Caco-2 (cell line): ENCODE data around the gene RFX5. TPM values are rescaled to one million over a fixed set of nuclear protein-coding genes. Genes with fewer than 3 reads are reported as not detected.

Experiments used
- BruUV-seq: library from RNA; stranded (reverse); fragments of 400-500 nt; replicated peaks from 2 replicates; lab custom pipeline; 2021; lab: Mats Ljungman, UMichigan
- CTCF ChIA-PET: fragments of 300-600 bp; sonication (Branson Sonifier 250); formaldehyde crosslinking; loops from one replicate; lab custom pipeline; 2022; ENCODE audit warnings: antibody characterized with exemption; lab: Charles Lee
- POLR2A ChIA-PET: fragments of 300-600 bp; sonication (Branson Sonifier 250); formaldehyde crosslinking; loops from one replicate; lab custom pipeline; 2022; ENCODE audit warnings: antibody characterized with exemption; lab: Charles Lee
- DNase-seq, 2 experiments: peaks; one replicate each; pipeline versions ENCODE4 v3.0.0 to v3.0.0-alpha.2; 2020 to 2022
- H3K27me3 ChIP-seq: replicated peaks from 2 replicates; pipeline ENCODE4 v1.6.0; 2011; ENCODE audit warnings: low read length; ENCODE audit not compliant: control insufficient read depth, insufficient read depth
- H3K36me3 ChIP-seq: 2 replicates; pipeline ENCODE4 v1.5.1; 2011; ENCODE audit warnings: low read length; ENCODE audit not compliant: control insufficient read depth, insufficient read depth
- H3K4me1 ChIP-seq: fragments of 250-450 bp; sonication (Bioruptor Pico); 2 replicates; pipeline ENCODE4 v1.5.1; 2020; ENCODE audit warnings: mild to moderate bottlenecking
- H3K4me3 ChIP-seq: 2 replicates; pipeline ENCODE4 v1.5.1; 2011; ENCODE audit warnings: low read depth, mild to moderate bottlenecking, control low read depth, low read length
- H3K9me3 ChIP-seq: fragments of 250-450 bp; sonication (Bioruptor Pico); 2 replicates; pipeline ENCODE4 v1.5.1; 2020; ENCODE audit warnings: mild to moderate bottlenecking, moderate library complexity
- H3K27ac Mint-ChIP-seq: one replicate; pipeline ENCODE4 v1.8.0; 2022; ENCODE audit warnings: mixed read lengths; ENCODE audit not compliant: unreplicated experiment
- H3K27me3 Mint-ChIP-seq: one replicate; pipeline ENCODE4 v1.8.0; 2022; ENCODE audit warnings: mixed read lengths; ENCODE audit not compliant: insufficient read depth, unreplicated experiment
- H3K36me3 Mint-ChIP-seq: one replicate; pipeline ENCODE4 v1.8.0; 2022; ENCODE audit warnings: mild to moderate bottlenecking, mixed read lengths; ENCODE audit not compliant: insufficient read depth, unreplicated experiment
- H3K4me1 Mint-ChIP-seq: one replicate; pipeline ENCODE4 v1.8.0; 2022; ENCODE audit warnings: low read depth, mixed read lengths; ENCODE audit not compliant: unreplicated experiment
- H3K4me3 Mint-ChIP-seq: one replicate; pipeline ENCODE4 v1.8.0; 2022; ENCODE audit warnings: mild to moderate bottlenecking, moderate library complexity, mixed read lengths; ENCODE audit not compliant: unreplicated experiment
- H3K9me3 Mint-ChIP-seq: one replicate; pipeline ENCODE4 v1.8.0; 2022; ENCODE audit warnings: mixed read lengths; ENCODE audit not compliant: unreplicated experiment
- intact Hi-C: fragments of 100-400 bp; cut with micrococcal nuclease; formaldehyde crosslinking; loops from one replicate; pipeline ENCODE4 v1.10.0; 2022; ENCODE audit not compliant: unreplicated experiment
- total RNA-seq: library from RNA; stranded (reverse); gene quantifications from 2 replicates; pipeline ENCODE4 v1.2.3, GENCODE V29; 2022
- TF ChIP-seq, protein P1 (sequence below), 2 experiments: fragments of 200-600 bp in 1 of 2; IDR thresholded peaks; 1 replicate in 1 of 2; 2 replicates in 1 of 2; pipeline versions ENCODE4 v1.5.1 to v1.8.0; 2011 to 2022; ENCODE audit warnings: antibody characterized with exemption in 1 of 2, control low read depth in 1 of 2, inconsistent platforms in 1 of 2, low read depth in 1 of 2, low read length in 1 of 2, mild to moderate bottlenecking in 1 of 2, moderate library complexity in 1 of 2; ENCODE audit not compliant: insufficient read depth in 1 of 2, severe bottlenecking in 1 of 2, unreplicated experiment in 1 of 2

RFX5 gene
- total RNA-seq, 1 experiment from 2014 or later: 23.3 TPM

DNA sequence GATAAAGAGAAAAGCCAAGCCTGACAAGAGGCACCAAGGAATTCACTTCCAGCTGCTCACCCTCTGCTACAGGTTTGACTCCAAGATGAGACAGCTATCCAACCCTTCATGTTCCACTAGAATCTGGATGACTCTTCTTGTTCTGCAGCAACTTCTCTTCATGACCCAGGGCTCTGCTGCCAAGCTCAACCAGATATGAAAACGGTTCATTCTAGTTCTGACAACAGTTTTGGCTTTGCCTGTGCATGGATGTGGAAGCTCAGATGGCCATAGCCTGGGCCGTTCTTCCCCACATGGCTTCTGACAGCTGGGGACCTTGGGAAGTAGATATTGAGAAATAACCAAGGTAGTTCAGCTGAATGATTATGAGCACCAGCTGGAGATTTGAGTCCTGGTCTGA lies 33.6 kb downstream of the RFX5 start:
- peaks cover 67% of the 10 kb centered on the region for H3K4me1 ChIP-seq
- no peaks in the 10 kb centered on the region for H3K27me3 ChIP-seq
- H3K36me3 Mint-ChIP-seq: peaks cover 62% of the 10 kb centered on the region
- H3K4me3 Mint-ChIP-seq: no peak overlapping the region
- no peaks in the 10 kb centered on the region for H3K9me3 Mint-ChIP-seq
- no peaks in the 10 kb centered on the region for H3K36me3 ChIP-seq
- H3K27me3 Mint-ChIP-seq: no peaks in the 10 kb centered on the region
- BruUV-seq: no TSS peak
- H3K4me3 ChIP-seq: no peak overlapping the region
- H3K27ac Mint-ChIP-seq: peak overlapping the region; percentile 78
- DNase-seq: no peak
- intact Hi-C loops: no loop called here
- CTCF ChIA-PET: interaction anchor here (1.0 kb wide), 1 partner anchor 13 kb away, joined by 3 read pairs; no protein-coding TSS in a partner anchor
- peaks cover 49% of the 10 kb centered on the region for H3K4me1 Mint-ChIP-seq
- TF ChIP-seq, protein P1, sequence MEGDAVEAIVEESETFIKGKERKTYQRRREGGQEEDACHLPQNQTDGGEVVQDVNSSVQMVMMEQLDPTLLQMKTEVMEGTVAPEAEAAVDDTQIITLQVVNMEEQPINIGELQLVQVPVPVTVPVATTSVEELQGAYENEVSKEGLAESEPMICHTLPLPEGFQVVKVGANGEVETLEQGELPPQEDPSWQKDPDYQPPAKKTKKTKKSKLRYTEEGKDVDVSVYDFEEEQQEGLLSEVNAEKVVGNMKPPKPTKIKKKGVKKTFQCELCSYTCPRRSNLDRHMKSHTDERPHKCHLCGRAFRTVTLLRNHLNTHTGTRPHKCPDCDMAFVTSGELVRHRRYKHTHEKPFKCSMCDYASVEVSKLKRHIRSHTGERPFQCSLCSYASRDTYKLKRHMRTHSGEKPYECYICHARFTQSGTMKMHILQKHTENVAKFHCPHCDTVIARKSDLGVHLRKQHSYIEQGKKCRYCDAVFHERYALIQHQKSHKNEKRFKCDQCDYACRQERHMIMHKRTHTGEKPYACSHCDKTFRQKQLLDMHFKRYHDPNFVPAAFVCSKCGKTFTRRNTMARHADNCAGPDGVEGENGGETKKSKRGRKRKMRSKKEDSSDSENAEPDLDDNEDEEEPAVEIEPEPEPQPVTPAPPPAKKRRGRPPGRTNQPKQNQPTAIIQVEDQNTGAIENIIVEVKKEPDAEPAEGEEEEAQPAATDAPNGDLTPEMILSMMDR (IDR thresholded peaks at IDR 0.05; ENCODE audit: insufficient read depth in 1 of 2, low read depth in 1 of 2, low read length in 1 of 2, severe bottlenecking in 1 of 2, unreplicated experiment in 1 of 2): no peak
- no peaks in the 10 kb centered on the region for H3K9me3 ChIP-seq
- POLR2A ChIA-PET: interaction anchor here (0.7 to 0.8 kb wide), 2 partner anchors 16 to 198 kb away, joined by 3 to 11 read pairs; partner anchors contain the start of gene CGN

DNA sequence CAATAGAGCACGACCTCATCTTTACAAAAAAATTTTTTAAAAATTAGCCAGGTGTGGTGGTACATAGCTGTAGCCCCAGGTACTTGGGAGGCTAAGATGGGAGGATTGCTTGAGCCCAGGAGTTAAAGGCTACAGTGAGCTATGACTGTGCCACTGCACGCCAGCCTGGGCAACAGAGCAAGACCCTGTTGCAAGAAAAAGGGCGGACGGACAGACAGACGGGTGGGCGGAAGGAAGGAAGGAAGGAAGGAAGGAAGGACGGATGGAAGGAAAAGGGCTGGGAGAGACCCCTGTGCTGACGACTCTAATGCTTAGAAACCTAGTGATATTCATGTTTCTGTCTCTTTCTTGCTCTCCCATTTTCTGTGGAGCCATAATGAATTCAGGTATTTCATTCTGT lies 34.2 kb downstream of the RFX5 start:
- peaks cover 66% of the 10 kb centered on the region for H3K36me3 Mint-ChIP-seq
- Histone ChIP-seq H3K4me1 (peaks cover 67% of the 10 kb centered on the region), H3K4me3 (no peak overlapping the region), H3K36me3 (no peaks in the 10 kb centered on the region), H3K9me3 (no peaks in the 10 kb centered on the region), H3K27me3 (no peaks in the 10 kb centered on the region)
- H3K27ac Mint-ChIP-seq: peak overlapping the region; percentile 78
- H3K4me3 Mint-ChIP-seq: no peak overlapping the region
- TF ChIP-seq, protein P1 (IDR thresholded peaks at IDR 0.05; ENCODE audit: insufficient read depth in 1 of 2, low read depth in 1 of 2, low read length in 1 of 2, severe bottlenecking in 1 of 2, unreplicated experiment in 1 of 2): no peak
- no peaks in the 10 kb centered on the region for H3K9me3 Mint-ChIP-seq
- DNase-seq: no peak
- BruUV-seq: no TSS peak
- no peaks in the 10 kb centered on the region for H3K27me3 Mint-ChIP-seq
- intact Hi-C loops: no loop called here
- ChIA-PET CTCF (interaction anchor here (3.6 kb wide), 1 partner anchor 28 kb away, joined by 28 read pairs; no protein-coding TSS in a partner anchor), POLR2A (no interaction called here)
- peaks cover 49% of the 10 kb centered on the region for H3K4me1 Mint-ChIP-seq

DNA sequence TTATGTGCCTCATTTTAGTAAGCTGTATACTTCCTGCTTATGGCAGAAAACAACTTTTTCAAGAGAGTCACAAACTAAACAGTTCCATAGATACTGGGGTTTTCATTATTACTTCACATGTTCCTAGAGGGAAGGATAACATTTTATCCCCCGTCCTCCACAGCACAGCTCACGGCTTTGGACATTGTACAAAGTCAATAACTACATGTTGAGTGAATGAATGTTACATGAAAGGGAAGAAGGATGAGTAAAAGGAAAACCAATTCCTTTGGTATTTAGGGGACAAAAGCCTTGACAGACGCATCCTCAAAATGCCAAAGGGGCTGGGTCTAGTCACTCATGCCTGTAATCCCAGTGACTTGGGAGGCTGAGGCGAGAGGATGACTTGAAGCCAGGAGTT lies 34.6 kb downstream of the RFX5 start:
- Mint-ChIP-seq H3K36me3 (peaks cover 63% of the 10 kb centered on the region), H3K4me1 (peaks cover 44% of the 10 kb centered on the region), H3K9me3 (no peaks in the 10 kb centered on the region), H3K27me3 (no peaks in the 10 kb centered on the region), H3K4me3 (no peak overlapping the region), H3K27ac (peak overlapping the region; percentile 78)
- H3K9me3 ChIP-seq: no peaks in the 10 kb centered on the region
- ChIA-PET POLR2A (interaction anchor here (0.5 kb wide), 1 partner anchor 86 kb away, joined by 3 read pairs; no protein-coding TSS in a partner anchor), CTCF (interaction anchor here (0.9 to 3.6 kb wide), 3 partner anchors 11 to 28 kb away, joined by 4 to 28 read pairs (median 10); no protein-coding TSS in a partner anchor)
- H3K27me3 ChIP-seq: no peaks in the 10 kb centered on the region
- BruUV-seq: no TSS peak
- H3K4me1 ChIP-seq: peaks cover 67% of the 10 kb centered on the region
- intact Hi-C loops: no loop called here
- TF ChIP-seq, protein P1 (IDR thresholded peaks at IDR 0.05; ENCODE audit: insufficient read depth in 1 of 2, low read depth in 1 of 2, low read length in 1 of 2, severe bottlenecking in 1 of 2, unreplicated experiment in 1 of 2): no peak
- H3K36me3 ChIP-seq: no peaks in the 10 kb centered on the region
- no peak overlapping the region for H3K4me3 ChIP-seq
- no peak for DNase-seq
